Left lung (tissue), 10 donors: ENCODE data around the gene TMEM52B. TPM values are rescaled to one million over a fixed set of nuclear protein-coding genes. Genes with fewer than 3 reads are reported as not detected.

ENCODE experiments used
- ATAC-seq: fragments of 200-7000 bp; cut with Tn5 transposase; one replicate; pipeline ENCODE4 v1.9.1; 2020; ENCODE audit warnings: moderate library complexity
- DNase-seq, 4 donors: peaks; one replicate each; pipeline ENCODE4 v3.0.0-alpha.2; 2013 to 2020
- H3K27ac ChIP-seq, 2 donors: fragments of 200-600 bp; sonication (generic) in 1 of 2; one replicate each; pipeline versions ENCODE4 v1.5.0 to v1.8.0; 2020 to 2021
- H3K27me3 ChIP-seq, 2 donors: fragments of 200-600 bp; sonication (generic) in 1 of 2; one replicate each; pipeline versions ENCODE4 v1.5.0 to v1.8.0; 2020 to 2021
- H3K36me3 ChIP-seq, 2 donors: fragments of 200-600 bp; sonication (generic) in 1 of 2; one replicate each; pipeline versions ENCODE4 v1.5.0 to v1.8.0; 2020 to 2021
- H3K4me1 ChIP-seq, 2 donors: fragments of 200-600 bp; one replicate each; pipeline ENCODE4 v1.8.0; 2021
- H3K4me3 ChIP-seq, 2 donors: fragments of 200-600 bp; sonication (generic) in 1 of 2; one replicate each; pipeline versions ENCODE4 v1.5.0 to v1.8.0; 2020 to 2021; ENCODE audit warnings: mild to moderate bottlenecking in 1 of 2
- H3K9me3 ChIP-seq, 2 donors: fragments of 200-600 bp; sonication (generic) in 1 of 2; one replicate each; pipeline versions ENCODE4 v1.5.0 to v1.8.0; 2020 to 2021
- intact Hi-C, 2 donors: fragments of 100-400 bp; cut with DNase I; formaldehyde crosslinking; loops; one replicate each; pipeline versions ENCODE4 v1.11.2 to v1.14.2; 2022
- polyA plus RNA-seq, 6 donors: library from polyadenylated mRNA; unstranded; fragments of 120-200 nt; gene quantifications; one replicate each; pipeline ENCODE4 v1.2.1, GENCODE V29; 2013; ENCODE audit not compliant: insufficient read length in 6 of 6
- total RNA-seq, 2 donors: library from RNA; stranded (reverse); fragmentation: NEBNext Ultra II Directional; extraction: Animal tissue kit (Norgen Biotek cat#: 25700); gene quantifications; one replicate each; pipeline ENCODE4 v1.2.1, GENCODE V29; 2021
- TF ChIP-seq, protein P1 (sequence below), 2 donors: fragments of 200-600 bp; sonication (generic) in 1 of 2; IDR thresholded peaks; one replicate each; pipeline versions ENCODE4 v1.5.0 to v1.8.0; 2021; ENCODE audit warnings: antibody characterized with exemption in 2 of 2
- donor health status: DM: no; HTN: yes; CAD: no.
- donor health status: DM: no; HTN: no; CAD: no.

Gene TMEM52B
- total and polyA plus RNA-seq, 8 donors = 0.31 to 2.0 (median 0.63) TPM

DNA sequence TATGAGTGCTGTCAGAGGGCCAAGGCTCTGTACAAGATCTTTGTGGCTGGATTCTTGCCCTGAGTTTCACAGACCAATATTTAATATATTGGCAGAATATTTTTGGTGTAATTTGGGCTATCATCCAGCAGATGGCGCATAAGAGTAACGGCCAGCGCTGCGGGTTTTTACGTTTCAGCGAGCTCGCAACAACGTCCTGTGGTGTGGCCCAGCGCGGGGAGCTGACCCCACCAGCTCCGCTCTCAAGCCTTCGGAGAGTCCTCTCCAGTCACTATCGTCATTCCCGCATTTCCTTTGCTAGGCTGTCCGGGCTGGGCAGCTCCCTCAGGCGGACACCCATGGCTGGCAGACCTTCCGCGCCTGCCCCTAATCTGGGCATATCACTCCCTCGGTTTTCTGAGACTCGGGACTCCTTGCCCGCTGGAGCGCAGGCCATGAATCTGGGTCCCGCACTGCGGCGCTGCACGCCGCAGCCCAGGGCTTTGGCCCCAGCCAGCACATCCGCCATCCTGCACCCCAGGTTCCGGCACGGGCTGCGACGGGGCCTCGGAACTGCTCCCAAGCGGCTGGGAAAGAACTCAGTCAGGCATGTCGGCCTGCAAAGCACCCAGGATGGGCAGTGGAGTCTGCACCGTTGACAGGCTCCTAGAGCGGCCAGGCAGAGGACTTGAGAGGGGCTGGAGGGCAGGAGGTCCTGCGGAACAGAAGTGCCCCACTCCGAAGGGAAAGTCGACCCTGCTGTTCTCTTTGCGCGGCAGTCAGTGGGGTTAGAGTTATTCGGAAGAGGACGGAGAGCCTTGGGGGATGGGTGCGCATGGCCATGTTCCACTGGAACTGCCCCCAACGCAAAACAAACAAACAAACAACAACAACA, 25.3 kb upstream of the TMEM52B start:
- H3K36me3 ChIP-seq = no peaks in the 10 kb centered on the region
- H3K9me3 ChIP-seq = no peaks in the 10 kb centered on the region
- peaks cover 0 to 25% of the 10 kb centered on the region in 2 donors for H3K4me1 ChIP-seq
- peak overlapping the region; percentile 57 to 84 for H3K27ac ChIP-seq
- peak; percentile 97 for ATAC-seq
- DNase-seq = peak; percentile 80 to 92 (median 82)
- H3K4me3 ChIP-seq = peak overlapping the region; percentile 47 to 55
- H3K27me3 ChIP-seq = no peaks in the 10 kb centered on the region
- intact Hi-C loops = loop anchor here in 1 of 2 donors (5.0 kb wide), 1 partner anchor 39 kb away; no protein-coding TSS in a partner anchor
- TF ChIP-seq, protein P1, sequence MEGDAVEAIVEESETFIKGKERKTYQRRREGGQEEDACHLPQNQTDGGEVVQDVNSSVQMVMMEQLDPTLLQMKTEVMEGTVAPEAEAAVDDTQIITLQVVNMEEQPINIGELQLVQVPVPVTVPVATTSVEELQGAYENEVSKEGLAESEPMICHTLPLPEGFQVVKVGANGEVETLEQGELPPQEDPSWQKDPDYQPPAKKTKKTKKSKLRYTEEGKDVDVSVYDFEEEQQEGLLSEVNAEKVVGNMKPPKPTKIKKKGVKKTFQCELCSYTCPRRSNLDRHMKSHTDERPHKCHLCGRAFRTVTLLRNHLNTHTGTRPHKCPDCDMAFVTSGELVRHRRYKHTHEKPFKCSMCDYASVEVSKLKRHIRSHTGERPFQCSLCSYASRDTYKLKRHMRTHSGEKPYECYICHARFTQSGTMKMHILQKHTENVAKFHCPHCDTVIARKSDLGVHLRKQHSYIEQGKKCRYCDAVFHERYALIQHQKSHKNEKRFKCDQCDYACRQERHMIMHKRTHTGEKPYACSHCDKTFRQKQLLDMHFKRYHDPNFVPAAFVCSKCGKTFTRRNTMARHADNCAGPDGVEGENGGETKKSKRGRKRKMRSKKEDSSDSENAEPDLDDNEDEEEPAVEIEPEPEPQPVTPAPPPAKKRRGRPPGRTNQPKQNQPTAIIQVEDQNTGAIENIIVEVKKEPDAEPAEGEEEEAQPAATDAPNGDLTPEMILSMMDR (IDR thresholded peaks at IDR 0.05) = peak; percentile 70 to 72

DNA sequence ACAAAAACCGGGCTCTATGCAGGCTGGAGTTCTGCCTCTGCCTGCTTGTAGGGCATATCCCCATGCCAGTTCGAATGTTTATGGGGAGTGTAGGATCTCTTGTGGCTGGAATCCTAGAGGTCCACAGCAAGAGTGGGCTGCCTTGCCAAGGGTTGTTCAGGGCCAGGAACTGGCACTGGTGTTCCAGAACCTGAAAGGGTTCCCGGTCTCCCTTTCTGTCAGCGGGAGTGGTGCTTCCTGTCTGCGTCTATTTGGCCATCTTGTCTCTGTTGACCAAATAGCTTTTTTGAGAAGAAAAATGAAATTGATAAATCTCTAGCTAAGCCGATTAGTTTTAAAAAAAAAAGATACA, 24.7 kb upstream of the TMEM52B start:
- Histone ChIP-seq H3K27ac (peak overlapping the region; percentile 57 to 84), H3K27me3 (no peaks in the 10 kb centered on the region), H3K4me3 (peak overlapping the region; percentile 47 to 55), H3K4me1 (peaks cover 0 to 31% of the 10 kb centered on the region in 2 donors), H3K9me3 (no peaks in the 10 kb centered on the region), H3K36me3 (no peaks in the 10 kb centered on the region)
- ATAC-seq = no peak
- intact Hi-C loops = loop anchor here in 1 of 2 donors (5.0 kb wide), 1 partner anchor 38 kb away; no protein-coding TSS in a partner anchor
- no peak for DNase-seq
- TF ChIP-seq, protein P1 (IDR thresholded peaks at IDR 0.05) = no peak

DNA sequence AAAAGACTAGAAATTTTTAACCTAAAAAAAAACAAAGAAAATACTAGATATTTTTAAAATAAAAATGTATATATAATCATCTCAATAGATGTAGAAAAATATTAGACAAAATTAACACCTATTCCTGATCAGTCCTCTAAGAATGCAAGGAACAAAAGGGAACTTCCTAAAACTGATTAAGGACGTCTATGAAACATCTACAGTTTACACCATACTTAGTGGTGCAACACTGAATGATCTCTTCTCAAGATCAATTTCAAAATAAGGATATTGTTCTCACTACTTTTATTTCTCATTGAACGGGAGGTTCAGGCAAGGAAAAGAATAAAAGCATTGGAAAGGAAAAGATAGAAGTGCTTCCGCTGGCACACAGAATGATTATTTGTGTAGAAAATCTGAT, 22.9 kb upstream of the TMEM52B start:
- H3K36me3 ChIP-seq = no peaks in the 10 kb centered on the region
- no peak overlapping the region for H3K4me3 ChIP-seq
- no peaks in the 10 kb centered on the region for H3K9me3 ChIP-seq
- H3K27ac ChIP-seq = no peak overlapping the region
- intact Hi-C loops = no loop called here
- DNase-seq (no peak), ATAC-seq (no peak)
- H3K27me3 ChIP-seq = no peaks in the 10 kb centered on the region
- peaks cover 0 to 47% of the 10 kb centered on the region in 2 donors for H3K4me1 ChIP-seq
- TF ChIP-seq, protein P1 (IDR thresholded peaks at IDR 0.05) = no peak

DNA sequence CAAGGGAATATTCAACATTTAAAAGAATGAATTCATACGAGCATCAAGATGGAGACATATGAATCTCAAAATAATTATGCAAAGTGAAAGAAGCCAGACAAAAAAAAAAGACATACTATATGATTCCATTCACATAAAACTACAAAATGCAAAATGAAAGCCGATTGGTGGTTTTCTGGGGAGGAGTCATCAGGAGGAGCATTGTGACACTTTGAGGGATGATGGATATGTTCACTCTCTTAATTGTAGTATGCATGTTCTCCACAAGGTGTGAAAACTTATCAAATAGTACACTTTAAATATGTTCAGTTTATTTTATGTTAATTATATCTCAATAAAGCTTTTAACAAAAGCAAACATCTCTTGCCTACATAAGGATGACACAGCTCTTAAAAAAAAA, 20.4 kb upstream of the TMEM52B start:
- intact Hi-C loops = no loop called here
- Histone ChIP-seq H3K9me3 (no peaks in the 10 kb centered on the region), H3K27ac (no peak overlapping the region), H3K4me3 (no peak overlapping the region), H3K4me1 (peaks cover 0 to 43% of the 10 kb centered on the region in 2 donors), H3K36me3 (no peaks in the 10 kb centered on the region), H3K27me3 (no peaks in the 10 kb centered on the region)
- ATAC-seq = no peak
- DNase-seq = no peak
- TF ChIP-seq, protein P1 (IDR thresholded peaks at IDR 0.05) = no peak

DNA sequence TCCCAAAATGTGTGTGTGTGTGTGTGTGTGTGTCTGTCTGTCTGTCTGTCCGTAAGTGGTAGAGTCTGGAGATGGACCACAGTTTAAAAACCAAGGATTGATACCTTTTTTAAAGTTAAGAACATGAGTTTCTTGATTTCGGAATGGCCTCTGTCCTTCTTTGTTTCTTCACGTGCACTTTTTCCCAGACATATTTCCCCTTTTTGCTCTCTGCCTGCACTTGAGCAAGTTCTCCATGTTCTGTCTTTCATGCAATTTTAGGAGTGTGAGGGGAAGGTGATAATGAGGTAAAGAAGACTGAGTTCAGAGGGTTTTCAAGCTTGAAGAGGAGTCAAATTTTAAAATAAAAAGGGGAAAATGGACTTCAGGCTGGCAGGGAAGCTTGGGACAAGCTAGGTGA, 19.6 kb upstream of the TMEM52B start:
- TF ChIP-seq, protein P1 (IDR thresholded peaks at IDR 0.05) = no peak
- ATAC-seq = no peak

More for the DNA sequence above, 19.6 kb upstream of the TMEM52B start:
- Histone ChIP-seq H3K4me1 (peaks cover 0 to 36% of the 10 kb centered on the region in 2 donors), H3K36me3 (no peaks in the 10 kb centered on the region), H3K27ac (no peak overlapping the region), H3K27me3 (no peaks in the 10 kb centered on the region), H3K4me3 (no peak overlapping the region), H3K9me3 (no peaks in the 10 kb centered on the region)
- DNase-seq = no peak
- intact Hi-C loops = no loop called here
